HG03135 (cell line): ENCODE results near the gene CDK18.

Experiments used
- ATAC-seq: cut with Tn5 transposase; IDR thresholded peaks from one replicate; pipeline ENCODE4 v1.9.1; 2021; ENCODE audit warnings: mild to moderate bottlenecking, moderate library complexity; ENCODE audit not compliant: unreplicated experiment

Gene CDK18

DNA sequence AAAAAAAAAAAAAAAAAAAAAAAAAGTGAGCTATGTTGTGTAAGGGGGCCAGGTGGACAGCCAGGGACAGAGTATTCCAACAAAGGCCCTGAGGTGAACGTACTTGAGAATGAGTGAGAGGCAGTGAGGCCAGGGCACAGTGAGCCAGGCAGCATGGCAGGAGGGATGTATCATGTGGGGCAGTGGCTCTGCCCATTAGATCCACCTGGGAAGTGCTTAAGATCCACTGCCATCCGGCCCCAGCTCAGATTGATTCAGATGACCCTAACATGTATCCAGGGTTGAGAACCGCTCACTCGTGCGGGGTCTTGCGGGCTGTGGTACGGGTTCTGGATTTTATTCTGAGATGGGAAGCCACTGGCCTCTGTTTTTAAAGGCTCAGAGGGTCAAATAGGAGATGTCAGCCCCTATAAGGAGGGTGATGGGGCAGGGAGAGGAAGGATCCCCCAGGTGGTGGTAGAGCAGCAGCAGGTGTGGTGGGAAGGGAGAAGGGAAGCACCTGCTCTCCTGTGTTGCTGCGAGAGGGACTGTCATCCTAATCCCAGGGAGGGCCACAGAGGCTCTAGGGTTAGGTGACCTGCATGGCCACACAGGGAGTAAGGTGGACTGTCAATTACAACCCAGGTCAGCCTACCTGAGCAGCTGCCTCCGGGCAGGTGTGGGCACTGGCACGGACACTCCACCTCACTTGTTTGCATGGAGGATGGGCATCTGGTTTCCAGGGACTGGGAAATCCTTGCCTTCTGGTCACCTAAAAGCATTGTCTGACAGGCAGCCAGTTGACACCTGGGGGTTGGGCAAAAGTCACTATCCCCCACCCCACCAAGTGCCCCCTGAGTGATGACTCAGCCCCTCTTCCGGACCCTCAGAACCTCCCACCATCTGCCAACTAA lies 31.6 kb downstream of the CDK18 start:
- no peak for ATAC-seq

DNA sequence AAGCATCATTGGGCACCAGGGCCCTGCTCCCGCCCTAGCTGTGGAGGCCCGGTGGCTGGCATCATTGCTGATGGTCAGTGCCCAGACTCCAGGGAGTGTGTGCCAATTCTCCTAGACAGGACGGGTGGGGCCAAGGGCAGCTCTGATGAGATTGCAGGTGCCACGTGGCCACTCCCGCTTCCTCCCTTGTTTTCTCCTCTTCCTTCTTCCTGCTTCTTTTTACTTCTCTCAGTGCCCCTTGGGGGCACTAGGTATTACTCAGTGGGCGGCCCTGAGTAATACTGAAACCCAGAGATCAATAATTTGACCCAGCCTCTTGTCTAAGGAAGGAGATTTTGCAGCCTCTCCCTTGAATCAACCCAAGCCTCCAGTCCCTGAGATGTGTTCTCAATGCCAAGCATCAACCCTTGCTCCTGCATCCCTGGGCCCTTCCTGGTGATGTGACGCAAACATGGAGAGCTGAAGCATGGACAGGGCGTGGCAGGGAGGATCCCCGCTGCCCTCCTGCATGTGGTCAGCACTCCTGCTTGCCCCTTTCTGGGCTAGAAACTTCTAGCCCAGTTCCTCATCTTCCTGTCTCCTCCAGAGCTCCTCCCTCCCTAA lies 32.4 kb downstream of the CDK18 start:
- ATAC-seq, result no peak

DNA sequence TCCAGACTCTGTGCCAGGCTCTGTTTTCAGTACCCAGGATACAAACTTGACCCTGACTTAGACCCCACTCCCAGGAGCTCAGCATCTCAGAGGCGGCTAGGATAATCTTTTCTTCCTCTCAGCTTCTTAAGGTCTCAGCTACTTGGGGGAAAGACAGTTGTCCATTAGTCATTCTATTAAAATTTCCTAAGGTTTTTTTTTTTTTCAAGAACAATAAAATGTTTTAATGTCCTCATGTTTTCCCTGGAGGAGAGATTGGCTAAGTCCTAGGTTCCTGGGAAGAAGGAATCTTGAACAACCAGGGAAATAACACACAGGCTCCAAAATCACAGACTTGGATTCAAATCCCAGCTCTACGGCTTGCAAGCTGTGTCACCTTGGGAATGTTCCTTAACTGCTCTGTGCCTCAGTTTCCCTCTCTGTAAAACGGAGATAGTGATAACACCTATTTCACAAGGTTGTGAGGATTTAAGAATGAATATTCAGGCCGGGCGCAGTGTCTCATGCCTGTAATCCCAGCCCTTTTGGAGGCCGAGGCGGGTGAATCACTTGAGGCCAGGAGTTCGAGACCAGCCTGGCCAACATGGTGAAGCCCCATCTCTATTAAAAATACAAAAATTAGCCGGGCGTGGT lies 33.0 kb downstream of the CDK18 start:
- ATAC-seq, result no peak

DNA sequence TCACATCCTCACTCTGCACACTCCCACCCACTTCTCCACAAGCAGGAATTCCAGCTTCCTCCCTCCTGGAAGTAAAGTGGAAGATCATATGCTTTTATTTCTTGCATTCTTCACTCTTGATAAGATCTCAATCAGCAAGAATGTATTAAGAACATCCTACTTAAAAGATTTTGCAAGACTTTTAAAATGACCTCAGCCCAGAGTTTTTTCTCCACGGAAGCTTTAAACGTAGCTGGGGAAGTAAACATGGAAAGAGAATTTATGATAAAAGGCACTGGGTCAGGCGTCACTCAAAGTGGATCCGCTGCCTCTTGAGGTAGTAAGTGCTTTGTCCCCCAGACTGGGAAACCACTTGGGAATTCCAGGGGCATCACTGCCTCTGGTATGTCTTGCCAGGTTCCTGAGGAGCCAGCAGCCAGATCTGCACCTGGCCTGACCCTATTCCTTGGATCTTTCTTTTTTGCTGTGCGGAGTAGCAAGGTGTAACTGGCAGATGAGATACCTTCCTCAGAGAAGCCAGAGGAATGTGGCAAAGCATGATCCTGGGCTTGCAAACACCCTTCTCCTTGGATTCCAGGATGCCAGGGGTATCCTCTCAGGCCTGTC lies 33.9 kb downstream of the CDK18 start:
- no peak for ATAC-seq

DNA sequence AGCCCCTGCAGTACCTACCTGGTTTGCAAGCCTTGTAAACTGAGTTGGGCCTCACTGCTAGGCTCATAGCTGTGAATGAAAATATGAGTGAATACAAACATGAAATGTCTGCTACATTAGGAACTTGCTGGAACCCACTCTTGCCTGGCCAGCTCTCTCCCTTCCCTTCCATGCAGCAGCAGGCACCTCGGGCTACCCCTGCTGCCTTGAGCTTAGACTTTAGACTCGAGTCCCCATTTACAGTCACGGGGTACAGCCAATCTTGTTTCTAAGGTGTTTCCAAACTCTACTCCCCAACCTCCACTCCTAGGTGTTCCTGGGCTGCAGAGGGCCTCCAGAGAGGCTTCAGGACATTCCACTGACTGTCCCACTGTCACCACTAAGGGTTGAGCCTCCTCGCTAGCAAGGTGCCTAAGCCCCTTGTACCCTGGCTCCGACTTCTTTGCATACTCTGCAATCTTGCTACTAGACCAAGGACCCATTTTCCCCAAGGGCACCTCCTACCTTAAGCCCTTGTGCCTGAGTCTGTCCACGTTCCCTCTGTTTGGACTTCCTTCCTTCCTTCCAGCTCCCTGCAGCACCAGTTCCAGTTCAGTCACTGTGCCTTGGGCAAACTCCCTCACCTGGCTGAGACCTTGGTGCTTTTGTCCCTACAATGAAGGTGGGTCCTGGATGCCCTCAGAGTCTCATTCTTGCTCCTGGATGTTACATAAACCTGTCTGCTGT lies 36.9 kb downstream of the CDK18 start:
- ATAC-seq, result no peak

DNA sequence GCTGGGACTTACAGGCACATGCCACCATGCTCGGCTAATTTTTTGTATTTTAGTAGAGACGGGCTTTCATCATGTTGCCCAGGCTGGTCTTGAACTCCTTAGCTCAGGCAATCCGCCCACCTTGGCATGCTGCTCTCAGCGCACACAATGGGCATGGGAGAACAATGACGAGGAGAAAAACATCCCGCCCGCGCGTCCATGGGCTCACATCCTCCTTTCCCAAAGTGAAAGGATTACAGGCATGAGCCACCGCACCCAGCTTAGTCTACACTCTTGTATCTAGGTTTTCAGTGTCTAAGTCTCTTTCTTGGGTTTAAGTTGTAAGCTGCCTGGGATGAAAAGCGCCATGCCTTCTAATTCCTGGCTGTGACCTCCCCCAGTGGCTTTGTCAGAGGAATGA lies 37.9 kb downstream of the CDK18 start:
- ATAC-seq, result no peak

DNA sequence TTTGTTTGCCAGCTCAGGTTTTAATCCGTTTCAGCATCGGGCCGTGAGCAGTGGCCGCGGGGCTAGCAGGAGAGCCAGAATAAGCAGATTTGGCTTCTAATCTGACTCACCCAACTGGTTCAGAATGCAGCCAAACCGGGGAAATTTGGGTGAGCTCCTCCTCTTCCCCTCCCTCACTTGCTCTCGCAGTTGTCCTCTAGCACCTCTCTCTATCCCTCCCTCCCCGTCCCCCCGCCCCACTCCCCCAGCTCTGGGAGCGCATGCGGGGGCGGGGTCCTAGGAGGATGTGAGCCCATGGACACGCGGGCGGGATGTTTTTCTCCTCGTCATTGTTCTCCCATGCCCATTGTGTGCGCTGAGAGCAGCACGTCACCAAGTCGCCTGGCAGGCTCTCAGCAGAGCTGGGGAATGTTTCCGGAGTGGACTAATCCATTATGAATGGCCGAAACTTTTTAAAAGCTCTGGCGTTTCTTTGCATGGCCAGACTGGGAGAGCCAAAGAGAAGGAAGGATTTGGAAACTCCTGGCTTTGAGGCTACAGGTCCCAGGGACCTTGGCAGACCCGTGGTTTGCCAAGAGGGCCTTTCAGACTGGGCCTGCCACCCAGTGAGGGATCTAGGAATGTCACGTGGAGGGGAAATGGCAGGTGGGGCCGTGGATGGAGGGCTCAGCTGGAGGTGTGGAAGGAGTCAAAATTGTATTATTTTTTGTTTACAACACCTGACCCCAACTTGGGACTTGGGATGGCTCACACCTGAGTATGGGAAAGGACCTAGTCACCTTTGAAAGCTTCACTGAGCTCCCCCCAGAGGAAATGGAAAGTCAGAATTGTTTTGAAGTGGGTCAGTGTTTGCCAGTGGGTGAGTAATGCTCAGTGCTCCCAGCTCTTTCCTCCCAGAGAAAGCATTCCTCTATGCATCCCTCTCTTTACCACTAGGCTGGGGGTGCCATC lies 39.2 kb downstream of the CDK18 start:
- no peak for ATAC-seq

DNA sequence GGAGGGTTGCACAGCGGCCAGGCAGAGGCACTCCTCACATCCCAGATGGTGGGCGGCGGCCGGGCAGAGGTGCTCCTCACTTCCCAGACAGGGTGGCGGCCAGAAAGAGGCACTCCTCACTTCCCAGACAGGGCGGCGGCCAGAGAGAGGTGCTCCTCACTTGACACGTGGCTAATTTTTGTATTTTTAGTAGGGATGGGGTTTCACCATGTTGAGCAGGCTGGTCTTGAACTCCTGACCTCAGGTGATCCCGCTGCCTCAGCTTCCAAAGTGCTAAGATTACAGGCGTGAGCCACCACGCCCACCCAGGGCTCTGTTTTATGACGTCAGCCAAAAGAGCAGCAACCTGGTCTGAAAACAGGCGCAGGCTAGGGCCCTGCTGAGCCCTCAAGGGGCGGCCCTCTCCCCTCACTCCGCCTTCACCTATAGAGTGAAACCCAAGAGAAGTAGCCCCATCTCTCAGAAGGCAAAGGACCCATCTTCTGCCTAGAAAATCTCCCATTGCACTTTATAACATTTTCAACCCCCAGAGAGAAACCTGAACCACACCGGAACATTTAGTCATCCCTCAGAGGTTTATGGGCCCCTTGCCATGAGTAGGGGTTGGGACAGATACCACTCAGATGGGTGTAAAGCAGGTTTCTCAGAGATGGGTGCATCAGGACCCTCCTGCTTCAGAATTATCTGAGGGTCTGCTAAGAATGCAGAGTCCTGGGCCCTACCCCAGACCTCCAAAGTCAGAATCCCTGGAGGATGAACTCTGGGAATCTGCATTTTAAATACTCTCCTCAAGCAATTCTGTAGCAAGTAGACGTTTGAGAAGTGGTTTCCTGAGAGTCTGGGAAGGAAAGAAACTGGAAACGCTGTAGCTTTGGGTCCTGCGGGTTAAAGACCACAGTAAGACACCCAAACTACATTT lies 40.8 kb downstream of the CDK18 start:
- no peak for ATAC-seq

DNA sequence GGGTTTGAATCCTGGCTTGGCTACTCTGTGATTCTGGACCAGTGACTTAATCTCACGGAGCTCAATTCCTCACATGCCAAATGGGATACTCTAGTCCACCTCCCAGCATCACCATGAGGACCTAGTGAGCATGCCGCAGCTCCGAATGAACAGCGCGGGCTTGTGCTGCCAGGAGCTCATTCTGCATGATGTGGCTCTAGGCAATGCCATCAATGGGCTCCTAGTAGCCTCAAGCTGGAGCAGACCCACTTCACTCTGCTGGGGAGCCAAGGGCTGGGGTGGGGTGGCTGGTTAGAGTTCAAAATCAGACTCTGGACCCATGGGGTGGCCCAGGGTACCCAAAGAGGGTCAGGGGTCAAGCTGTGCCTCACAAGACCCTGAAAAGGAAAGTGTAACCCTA lies 41.5 kb downstream of the CDK18 start:
- no peak for ATAC-seq

DNA sequence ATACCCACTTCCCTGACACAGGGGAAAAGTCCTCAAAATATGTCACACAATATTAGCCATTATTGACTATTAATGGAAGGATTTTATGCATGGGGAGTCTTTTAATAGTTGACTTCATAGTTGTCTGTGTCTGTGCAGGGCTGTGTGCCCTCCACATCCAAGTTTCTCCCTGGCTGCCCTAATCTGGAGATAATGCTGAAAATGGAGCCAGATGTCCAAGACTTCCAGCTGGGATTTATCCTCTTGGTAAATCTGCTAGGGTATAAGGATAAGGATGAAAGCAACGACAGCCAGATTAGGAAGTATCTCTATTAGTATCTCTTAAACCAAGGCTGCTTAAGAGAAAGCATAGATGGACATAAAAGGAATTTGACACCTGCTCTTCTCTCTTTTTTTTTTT lies 42.1 kb downstream of the CDK18 start:
- no peak for ATAC-seq

DNA sequence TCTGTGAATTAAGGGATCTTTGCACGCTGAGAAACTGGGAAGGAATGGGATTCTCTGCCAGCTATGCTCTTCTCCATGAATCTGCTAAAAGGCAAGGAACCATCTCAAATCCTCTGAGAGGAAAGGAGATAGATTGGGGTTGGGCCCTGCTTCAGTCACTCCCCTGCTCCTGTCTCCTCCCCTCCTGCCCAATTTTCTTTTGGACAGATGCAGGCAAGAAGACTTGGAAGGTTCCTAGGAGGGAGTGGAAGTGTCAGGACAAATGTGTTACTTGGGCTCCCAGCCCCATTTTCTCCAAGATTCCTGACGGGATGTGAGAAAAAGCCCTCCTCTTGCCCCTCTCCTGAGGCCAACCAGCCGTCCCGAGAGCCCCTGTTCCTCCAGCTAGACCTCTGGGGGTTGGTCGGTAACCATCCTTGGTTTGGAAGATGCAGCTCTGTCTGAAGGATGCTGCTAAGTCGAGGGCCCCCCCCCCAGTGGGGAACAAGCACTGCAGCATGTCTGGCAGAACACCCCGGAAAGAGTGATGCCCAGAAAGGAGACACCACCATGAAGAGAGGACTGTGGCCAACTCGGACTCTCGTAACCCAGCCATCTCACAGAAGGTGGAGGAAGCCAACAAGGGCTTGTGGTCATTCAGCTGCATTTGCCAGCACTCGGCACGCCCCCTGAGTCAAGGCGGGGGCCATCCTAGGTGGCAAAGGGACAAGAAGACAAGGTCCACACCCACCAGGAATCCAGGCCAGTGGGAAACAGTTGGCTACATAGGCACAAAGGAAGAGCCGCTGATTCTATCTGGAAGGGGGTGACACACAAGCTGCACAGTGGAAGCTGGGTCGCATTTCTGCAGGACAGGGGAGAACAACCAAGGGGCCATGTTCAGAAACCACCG lies 43.7 kb downstream of the CDK18 start:
- ATAC-seq, result no peak

DNA sequence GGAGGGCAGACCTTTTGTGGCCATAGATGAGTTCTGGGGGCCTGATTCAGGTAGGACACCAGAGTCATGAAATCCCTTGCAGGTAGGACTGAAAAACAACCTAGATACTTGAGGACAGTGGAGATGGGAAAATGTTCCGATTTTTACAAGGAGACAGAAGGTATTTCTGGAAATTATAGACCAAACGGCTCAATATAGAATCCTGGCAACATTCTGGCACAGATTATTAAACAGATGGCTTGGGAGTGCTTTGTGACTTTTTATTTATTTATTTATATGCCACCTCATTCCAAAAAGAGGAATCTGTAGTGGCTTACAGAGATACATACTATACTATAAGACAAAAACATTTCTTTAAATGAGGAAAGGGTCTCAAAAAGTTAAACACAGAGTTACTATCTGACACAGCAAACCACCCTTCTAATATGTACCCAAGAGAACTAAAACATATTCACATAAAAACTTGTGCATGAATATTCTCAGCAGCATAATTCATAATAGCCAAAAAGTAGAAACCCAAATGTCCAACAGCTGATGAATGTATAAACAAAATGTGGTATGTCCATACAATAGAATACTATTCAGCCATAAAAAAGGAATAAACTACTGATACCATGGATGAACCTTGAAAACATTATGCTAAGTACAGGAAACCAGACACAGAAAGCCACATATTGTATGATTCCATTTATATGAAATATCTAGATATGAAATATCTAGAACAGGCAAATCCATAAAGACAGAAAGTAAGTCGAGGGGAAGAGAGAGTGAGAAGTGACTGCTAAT lies 49.8 kb downstream of the CDK18 start:
- no peak for ATAC-seq

DNA sequence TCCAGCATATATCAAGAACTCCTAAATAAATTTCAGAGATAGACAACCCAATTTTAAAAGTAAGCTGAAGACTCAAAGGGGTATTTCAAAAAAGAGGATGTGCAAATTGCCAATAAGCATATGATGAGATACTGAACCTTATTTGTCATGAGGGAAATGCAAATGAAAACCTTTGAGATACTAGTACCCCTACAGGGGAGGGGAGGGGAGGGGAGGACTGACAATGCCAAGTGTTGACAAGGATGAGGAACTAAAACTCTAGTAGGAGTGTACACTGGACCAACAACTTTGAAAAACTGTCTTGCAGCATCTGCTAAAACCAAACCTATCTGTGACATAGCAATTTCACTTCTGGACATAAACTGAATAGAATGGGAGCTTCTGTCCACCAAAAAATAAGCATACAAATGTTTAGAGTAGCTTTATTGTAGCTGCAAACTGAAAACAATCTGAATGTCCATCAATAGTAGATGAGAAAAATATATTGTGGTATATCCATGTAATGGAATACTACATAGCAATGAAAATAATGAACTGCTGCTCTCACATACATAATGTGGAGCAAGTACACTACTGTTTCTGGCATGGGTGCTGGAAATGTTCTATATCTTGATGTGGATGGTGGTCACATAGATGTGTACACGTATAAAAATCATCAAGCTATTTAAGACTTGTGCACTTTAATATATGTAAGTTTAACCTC lies 57.2 kb downstream of the CDK18 start:
- ATAC-seq, result no peak

DNA sequence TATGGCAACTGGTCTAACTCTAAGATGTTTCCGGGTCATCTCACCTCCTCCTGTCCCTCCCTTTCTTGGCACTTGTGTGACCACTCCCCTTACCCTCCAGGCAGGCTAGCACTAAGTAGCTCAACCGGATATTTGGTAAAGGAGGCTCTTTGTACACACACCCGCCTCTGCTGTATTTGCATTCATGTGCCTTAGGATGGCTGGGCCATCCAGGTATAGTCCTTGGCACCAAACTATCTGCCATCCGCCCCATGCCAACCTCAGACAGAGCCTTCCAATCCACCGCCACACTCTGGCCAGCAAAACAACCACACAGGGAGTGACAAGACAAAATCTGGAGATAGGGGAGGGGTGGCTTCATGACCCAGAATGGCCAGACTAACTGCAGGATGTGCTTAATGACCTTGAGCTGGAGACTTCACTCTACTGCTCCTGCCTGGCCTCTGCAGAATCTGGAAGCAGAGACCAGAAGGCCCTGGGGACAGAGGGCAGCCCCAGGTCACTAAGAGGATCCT lies 59.5 kb downstream of the CDK18 start:
- ATAC-seq, result no peak

DNA sequence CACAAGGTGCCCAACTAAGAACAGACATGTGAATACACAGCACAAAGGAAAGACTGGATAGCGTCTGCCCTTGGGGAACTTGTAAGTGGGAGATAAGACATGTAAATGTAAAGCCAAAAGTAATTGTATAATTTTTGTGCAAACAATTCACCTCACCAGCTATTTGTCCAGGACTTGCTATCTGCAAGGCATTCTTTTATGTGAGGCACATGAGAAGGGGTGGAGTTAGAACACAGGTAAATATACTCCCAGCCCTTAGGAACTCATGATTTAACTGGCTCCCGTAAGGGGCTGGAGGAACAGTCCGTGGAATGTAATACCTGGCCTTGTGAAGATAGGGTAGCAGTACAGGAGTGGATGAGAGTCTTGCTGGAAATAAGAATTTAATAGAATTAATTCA lies 61.3 kb downstream of the CDK18 start:
- ATAC-seq, result no peak

DNA sequence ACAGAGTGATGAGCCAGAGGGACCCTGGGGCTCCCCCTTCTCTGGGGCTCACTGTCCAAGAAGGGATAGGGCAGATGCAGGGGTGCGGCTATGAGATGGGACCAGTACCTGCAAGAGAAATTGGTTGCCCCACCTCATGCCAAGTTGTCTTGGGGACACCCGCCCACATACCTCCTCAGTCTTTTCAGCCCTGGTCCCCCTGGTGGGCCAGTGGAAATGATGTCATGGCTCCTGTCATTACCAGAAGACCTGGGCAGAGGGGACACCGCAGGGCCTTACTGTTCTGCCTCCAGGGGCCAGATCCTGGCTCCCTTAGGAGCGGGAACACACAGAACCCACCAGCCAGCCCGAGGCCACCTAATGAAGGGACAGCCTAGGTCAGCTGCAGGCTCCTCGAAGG lies 63.2 kb downstream of the CDK18 start:
- ATAC-seq, result no peak
